HCT116 (cell line): ENCODE results near the gene TRPM8. TPM values are rescaled to one million over a fixed set of nuclear protein-coding genes. Genes with fewer than 3 reads are reported as not detected.

Source experiments
- ATAC-seq: fragments of 200-7000 bp; cut with Tn5 transposase; 2 replicates; pipeline ENCODE4 v1.9.1; 2020; ENCODE audit warnings: mild to moderate bottlenecking, moderate library complexity
- BruUV-seq: library from RNA; stranded (reverse); fragments of 400-500 nt; replicated peaks from 2 replicates; lab custom pipeline; 2021; lab: Mats Ljungman, UMichigan
- CTCF ChIA-PET: fragments of 300-600 bp; sonication (Branson Sonifier 250); formaldehyde crosslinking; loops from one replicate; lab custom pipeline; 2021; ENCODE audit warnings: antibody characterized with exemption; lab: Charles Lee
- POLR2A ChIA-PET: fragments of 300-600, 350-600 bp; sonication (Branson Sonifier 250); formaldehyde crosslinking; loops from one replicate; lab custom pipeline; 2021; ENCODE audit warnings: antibody characterized with exemption; lab: Charles Lee
- RAD21 ChIA-PET, 2 experiments: fragments of 300-600 bp; sonication (Branson Sonifier 250); formaldehyde crosslinking; loops; one replicate each; lab custom pipeline; 2023; ENCODE audit warnings: low total read pairs in 2 of 2; ENCODE audit not compliant: uncharacterized antibody in 2 of 2, unreplicated experiment in 2 of 2, low non-redundant PET in 1 of 2; lab: Charles Lee
- DNase-seq: peaks from one replicate; pipeline ENCODE4 v3.0.0-alpha.2; 2010; ENCODE audit warnings: low read depth, low spot score
- H2AFZ ChIP-seq: fragments of 200-600 bp; shearing (Covaris generic), sonication (generic); 2 replicates; pipeline ENCODE4 v1.6.1; 2017; ENCODE audit warnings: low read depth, mixed run types, mixed read lengths, antibody characterized with exemption, low read length; ENCODE audit not compliant: poor library complexity, severe bottlenecking
- H3K27ac ChIP-seq: 2 replicates; pipeline ENCODE4 v1.5.1; 2012; ENCODE audit warnings: low read depth, low read length
- H3K27me3 ChIP-seq: fragments of 200-600 bp; sonication (generic); 2 replicates; pipeline ENCODE4 v1.6.1; 2016; ENCODE audit warnings: mixed run types, low read length, mixed read lengths; ENCODE audit not compliant: insufficient read depth
- H3K36me3 ChIP-seq, 2 experiments: fragments of 200-500 bp in 1 of 2; fragments of 200-600 bp in 1 of 2; sonication (Bioruptor generic) in 1 of 2; sonication (generic) in 1 of 2; 2 replicates each; pipeline versions ENCODE4 v1.5.1 to v1.6.1; 2014 to 2016; ENCODE audit warnings: low read length in 2 of 2, inconsistent platforms in 1 of 2, mixed read lengths in 1 of 2, mixed run types in 1 of 2; ENCODE audit not compliant: insufficient read depth in 2 of 2, control insufficient read depth in 1 of 2
- H3K4me1 ChIP-seq, 2 experiments: fragments of 200-600 bp in 1 of 2; sonication (generic) in 1 of 2; 2 replicates each; pipeline versions ENCODE4 v1.5.1 to v1.6.1; 2012 to 2017; ENCODE audit warnings: low read length in 2 of 2, inconsistent platforms in 1 of 2, mild to moderate bottlenecking in 1 of 2, mixed read lengths in 1 of 2, mixed run types in 1 of 2, moderate library complexity in 1 of 2; ENCODE audit not compliant: insufficient read depth in 2 of 2, control insufficient read depth in 1 of 2
- H3K4me2 ChIP-seq: fragments of 200-600 bp; sonication (generic); 2 replicates; pipeline ENCODE4 v1.6.1; 2017; ENCODE audit warnings: mixed run types, low read length, mixed read lengths
- H3K4me3 ChIP-seq, 2 experiments: fragments of 200-600 bp in 1 of 2; sonication (generic) in 1 of 2; replicated peaks in 1 of 2; 2 replicates each; pipeline ENCODE4 v1.5.1; 2011 to 2016; ENCODE audit warnings: low read length in 2 of 2, control low read depth in 1 of 2, low read depth in 1 of 2, mild to moderate bottlenecking in 1 of 2, mixed read lengths in 1 of 2, mixed run types in 1 of 2
- H3K79me2 ChIP-seq: fragments of 200-600 bp; sonication (generic); 2 replicates; pipeline ENCODE4 v1.6.1; 2017; ENCODE audit warnings: mild to moderate bottlenecking, mixed run types, low read length, moderate library complexity, mixed read lengths; ENCODE audit not compliant: insufficient read depth
- H3K9ac ChIP-seq: fragments of 200-600 bp; sonication (generic); 2 replicates; pipeline ENCODE4 v1.6.1; 2016; ENCODE audit warnings: low read length, mixed read lengths
- H3K9me2 ChIP-seq: fragments of 200-600 bp; sonication (generic), shearing (Covaris generic); 2 replicates; pipeline ENCODE4 v1.6.1; 2017; ENCODE audit warnings: mixed run types, mild to moderate bottlenecking, moderate library complexity; ENCODE audit not compliant: insufficient read depth
- H3K9me3 ChIP-seq, 2 experiments: fragments of 200-500 bp in 1 of 2; fragments of 200-600 bp in 1 of 2; sonication (Bioruptor generic) in 1 of 2; sonication (generic) in 1 of 2; 2 replicates each; pipeline ENCODE4 v1.6.1; 2014 to 2017; ENCODE audit warnings: low read length in 2 of 2, mixed read lengths in 2 of 2, inconsistent platforms in 1 of 2, low read depth in 1 of 2, mild to moderate bottlenecking in 1 of 2, mixed run types in 1 of 2, moderate library complexity in 1 of 2; ENCODE audit not compliant: control insufficient read depth in 1 of 2, insufficient read depth in 1 of 2
- H4K20me1 ChIP-seq: fragments of 200-600 bp; sonication (generic), shearing (Covaris generic); 2 replicates; pipeline ENCODE4 v1.6.1; 2017; ENCODE audit warnings: mixed run types, mild to moderate bottlenecking, moderate library complexity; ENCODE audit not compliant: insufficient read depth
- CEBPB ChIP-seq: IDR thresholded peaks from 2 replicates; pipeline ENCODE4 v1.6.1; 2012; ENCODE audit warnings: low read depth
- EGR1 ChIP-seq: IDR thresholded peaks from 2 replicates; pipeline ENCODE4 v1.6.1; 2012; ENCODE audit warnings: low read depth
- ELF1 ChIP-seq: IDR thresholded peaks from 2 replicates; pipeline ENCODE4 v1.6.1; 2012; ENCODE audit warnings: low read depth, borderline replicate concordance
- EZH2 ChIP-seq: fragments of 200-600 bp; sonication (generic); IDR thresholded peaks from 2 replicates; pipeline ENCODE4 v1.6.1; 2017; ENCODE audit warnings: antibody characterized with exemption, mixed run types
- EZH2phosphoT487 ChIP-seq: fragments of 200-600 bp; IDR thresholded peaks from 2 replicates; pipeline ENCODE4 v1.6.1; 2018; ENCODE audit warnings: antibody characterized with exemption, borderline replicate concordance
- JUND ChIP-seq: IDR thresholded peaks from 2 replicates; pipeline ENCODE4 v1.6.1; 2012
- POLR2A ChIP-seq: IDR thresholded peaks from 2 replicates; pipeline ENCODE4 v1.7.0; 2011; ENCODE audit warnings: borderline replicate concordance; ENCODE audit not compliant: insufficient read depth, insufficient read length; ENCODE audit errors: extremely low read depth
- POLR2AphosphoS5 ChIP-seq: IDR thresholded peaks from 2 replicates; pipeline ENCODE4 v1.6.1; 2011; ENCODE audit warnings: mild to moderate bottlenecking, low read depth, low read length, moderate library complexity
- RAD21 ChIP-seq: IDR thresholded peaks from 2 replicates; pipeline ENCODE4 v1.6.1; 2012; ENCODE audit warnings: low read depth, mild to moderate bottlenecking
- SIN3A ChIP-seq: IDR thresholded peaks from 2 replicates; pipeline ENCODE4 v1.6.1; 2012; ENCODE audit warnings: low read depth
- SP1 ChIP-seq: IDR thresholded peaks from 2 replicates; pipeline ENCODE4 v1.6.1; 2012; ENCODE audit warnings: low read depth
- TCF7L2 ChIP-seq: IDR thresholded peaks from 2 replicates; pipeline ENCODE4 v1.7.0; 2011; ENCODE audit warnings: borderline replicate concordance, inconsistent platforms; ENCODE audit not compliant: insufficient read depth, insufficient read length; ENCODE audit errors: extremely low read depth
- YY1 ChIP-seq: IDR thresholded peaks from 2 replicates; pipeline ENCODE4 v1.6.1; 2011; ENCODE audit warnings: low read length, low read depth, moderate library complexity, mild to moderate bottlenecking; ENCODE audit not compliant: insufficient replicate concordance; ENCODE audit errors: extremely low read depth
- ZFX ChIP-seq: fragments of 450-650 bp; IDR thresholded peaks from 2 replicates; pipeline ENCODE4 v1.6.1; 2017
- ZNF274 ChIP-seq: fragments of 200-500 bp; sonication (Bioruptor generic); IDR thresholded peaks from 2 replicates; pipeline ENCODE4 v1.6.1; 2014; ENCODE audit warnings: mild to moderate bottlenecking, low read depth, low read length, inconsistent platforms
- intact Hi-C: fragments of 100-400 bp; cut with micrococcal nuclease; formaldehyde crosslinking; loops from 2 replicates; pipeline ENCODE4 v1.10.0; 2022
- total RNA-seq: library from RNA; stranded (reverse); gene quantifications from one replicate; pipeline ENCODE4 v1.2.1, GENCODE V29; 2021; ENCODE audit not compliant: unreplicated experiment
- TF ChIP-seq, protein P1 (sequence below): IDR thresholded peaks from 2 replicates; pipeline ENCODE4 v1.6.1; 2012
- TF ChIP-seq, protein P2 (sequence below), 3 experiments: fragments of 200-600 bp in 1 of 3; sonication (generic) in 1 of 3; IDR thresholded peaks in 2 of 3; conservative IDR thresholded peaks in 1 of 3; 2 replicates each; pipeline ENCODE4 v1.5.1; 2012 to 2017; ENCODE audit warnings: low read depth in 2 of 3, low read length in 2 of 3, antibody characterized with exemption in 1 of 3, borderline replicate concordance in 1 of 3, control low read depth in 1 of 3, mild to moderate bottlenecking in 1 of 3, mixed read lengths in 1 of 3, mixed run types in 1 of 3, moderate library complexity in 1 of 3; ENCODE audit not compliant: insufficient read depth in 1 of 3
- TF ChIP-seq, protein P3 (sequence below): IDR thresholded peaks from 2 replicates; pipeline ENCODE4 v1.6.1; 2012; ENCODE audit warnings: low read depth
- TF ChIP-seq, protein P4 (sequence below): IDR thresholded peaks from 2 replicates; pipeline ENCODE4 v1.6.1; 2012

Gene TRPM8
- total RNA-seq, 1 experiment from 2014 or later, result 0.39 TPM

DNA sequence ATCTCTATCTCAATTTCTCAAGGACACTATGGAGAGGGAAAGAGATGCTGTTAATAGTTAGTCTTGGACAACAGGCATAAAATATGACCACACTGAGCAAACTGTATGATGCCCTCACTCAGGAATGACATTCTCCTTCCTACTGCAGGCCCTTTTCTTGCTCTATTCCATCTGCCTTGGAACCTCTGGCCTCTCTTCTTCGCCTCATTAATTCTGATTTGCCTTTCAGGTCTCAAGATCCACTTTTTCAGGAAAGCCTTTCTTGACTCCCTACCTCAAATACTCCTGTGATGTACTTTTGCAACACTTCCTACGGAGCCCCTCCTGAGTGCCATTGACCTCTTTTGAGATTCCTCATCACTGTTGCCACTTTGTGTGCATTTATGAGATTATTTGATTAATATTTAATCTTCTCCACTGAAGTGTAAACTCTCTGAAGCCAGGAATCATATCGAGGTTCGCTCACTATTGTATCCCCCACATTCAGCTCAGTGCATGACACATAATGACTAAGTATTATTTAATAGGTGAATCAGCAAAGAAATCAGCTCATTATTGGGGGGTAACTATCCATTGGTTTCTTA, 112.1 kb downstream of the TRPM8 start:
- ChIA-PET CTCF (no interaction called here), POLR2A (no interaction called here), RAD21 (no interaction called here)
- no peak overlapping the region for H2AFZ ChIP-seq
- H3K9me2 ChIP-seq, result no peaks in the 10 kb centered on the region
- H3K9me3 ChIP-seq, result no peaks in the 10 kb centered on the region
- no peak overlapping the region for H3K4me3 ChIP-seq
- H3K27ac ChIP-seq, result no peak overlapping the region
- H3K36me3 ChIP-seq, result no peaks in the 10 kb centered on the region; a peak in 1 of 4 replicates
- no peak overlapping the region for H3K9ac ChIP-seq
- no peak for DNase-seq
- no peaks in the 10 kb centered on the region for H4K20me1 ChIP-seq
- H3K4me2 ChIP-seq, result no peak overlapping the region
- TF ChIP-seq, protein P1, sequence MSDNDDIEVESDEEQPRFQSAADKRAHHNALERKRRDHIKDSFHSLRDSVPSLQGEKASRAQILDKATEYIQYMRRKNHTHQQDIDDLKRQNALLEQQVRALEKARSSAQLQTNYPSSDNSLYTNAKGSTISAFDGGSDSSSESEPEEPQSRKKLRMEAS, result no peak
- TF ChIP-seq ZFX, result no peak
- TF ChIP-seq, protein P2, sequence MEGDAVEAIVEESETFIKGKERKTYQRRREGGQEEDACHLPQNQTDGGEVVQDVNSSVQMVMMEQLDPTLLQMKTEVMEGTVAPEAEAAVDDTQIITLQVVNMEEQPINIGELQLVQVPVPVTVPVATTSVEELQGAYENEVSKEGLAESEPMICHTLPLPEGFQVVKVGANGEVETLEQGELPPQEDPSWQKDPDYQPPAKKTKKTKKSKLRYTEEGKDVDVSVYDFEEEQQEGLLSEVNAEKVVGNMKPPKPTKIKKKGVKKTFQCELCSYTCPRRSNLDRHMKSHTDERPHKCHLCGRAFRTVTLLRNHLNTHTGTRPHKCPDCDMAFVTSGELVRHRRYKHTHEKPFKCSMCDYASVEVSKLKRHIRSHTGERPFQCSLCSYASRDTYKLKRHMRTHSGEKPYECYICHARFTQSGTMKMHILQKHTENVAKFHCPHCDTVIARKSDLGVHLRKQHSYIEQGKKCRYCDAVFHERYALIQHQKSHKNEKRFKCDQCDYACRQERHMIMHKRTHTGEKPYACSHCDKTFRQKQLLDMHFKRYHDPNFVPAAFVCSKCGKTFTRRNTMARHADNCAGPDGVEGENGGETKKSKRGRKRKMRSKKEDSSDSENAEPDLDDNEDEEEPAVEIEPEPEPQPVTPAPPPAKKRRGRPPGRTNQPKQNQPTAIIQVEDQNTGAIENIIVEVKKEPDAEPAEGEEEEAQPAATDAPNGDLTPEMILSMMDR (IDR thresholded peaks at IDR 0.05 in 2 of 3, conservative IDR thresholded peaks at IDR 0.05 in 1 of 3; ENCODE audit: borderline replicate concordance in 1 of 3, insufficient read depth in 1 of 3, low read depth in 2 of 3, low read length in 2 of 3), result no peak
- TF ChIP-seq, protein P3, sequence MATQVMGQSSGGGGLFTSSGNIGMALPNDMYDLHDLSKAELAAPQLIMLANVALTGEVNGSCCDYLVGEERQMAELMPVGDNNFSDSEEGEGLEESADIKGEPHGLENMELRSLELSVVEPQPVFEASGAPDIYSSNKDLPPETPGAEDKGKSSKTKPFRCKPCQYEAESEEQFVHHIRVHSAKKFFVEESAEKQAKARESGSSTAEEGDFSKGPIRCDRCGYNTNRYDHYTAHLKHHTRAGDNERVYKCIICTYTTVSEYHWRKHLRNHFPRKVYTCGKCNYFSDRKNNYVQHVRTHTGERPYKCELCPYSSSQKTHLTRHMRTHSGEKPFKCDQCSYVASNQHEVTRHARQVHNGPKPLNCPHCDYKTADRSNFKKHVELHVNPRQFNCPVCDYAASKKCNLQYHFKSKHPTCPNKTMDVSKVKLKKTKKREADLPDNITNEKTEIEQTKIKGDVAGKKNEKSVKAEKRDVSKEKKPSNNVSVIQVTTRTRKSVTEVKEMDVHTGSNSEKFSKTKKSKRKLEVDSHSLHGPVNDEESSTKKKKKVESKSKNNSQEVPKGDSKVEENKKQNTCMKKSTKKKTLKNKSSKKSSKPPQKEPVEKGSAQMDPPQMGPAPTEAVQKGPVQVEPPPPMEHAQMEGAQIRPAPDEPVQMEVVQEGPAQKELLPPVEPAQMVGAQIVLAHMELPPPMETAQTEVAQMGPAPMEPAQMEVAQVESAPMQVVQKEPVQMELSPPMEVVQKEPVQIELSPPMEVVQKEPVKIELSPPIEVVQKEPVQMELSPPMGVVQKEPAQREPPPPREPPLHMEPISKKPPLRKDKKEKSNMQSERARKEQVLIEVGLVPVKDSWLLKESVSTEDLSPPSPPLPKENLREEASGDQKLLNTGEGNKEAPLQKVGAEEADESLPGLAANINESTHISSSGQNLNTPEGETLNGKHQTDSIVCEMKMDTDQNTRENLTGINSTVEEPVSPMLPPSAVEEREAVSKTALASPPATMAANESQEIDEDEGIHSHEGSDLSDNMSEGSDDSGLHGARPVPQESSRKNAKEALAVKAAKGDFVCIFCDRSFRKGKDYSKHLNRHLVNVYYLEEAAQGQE, result no peak
- TF ChIP-seq EZH2, result no peak
- no peak for TF ChIP-seq EGR1
- TF ChIP-seq SP1, result no peak
- TF ChIP-seq EZH2phosphoT487, result no peak
- no peak for TF ChIP-seq RAD21
- TF ChIP-seq CEBPB, result no peak
- TF ChIP-seq TCF7L2, result no peak
- no peak for TF ChIP-seq YY1
- TF ChIP-seq, protein P4, sequence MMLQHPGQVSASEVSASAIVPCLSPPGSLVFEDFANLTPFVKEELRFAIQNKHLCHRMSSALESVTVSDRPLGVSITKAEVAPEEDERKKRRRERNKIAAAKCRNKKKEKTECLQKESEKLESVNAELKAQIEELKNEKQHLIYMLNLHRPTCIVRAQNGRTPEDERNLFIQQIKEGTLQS, result no peak
- TF ChIP-seq POLR2AphosphoS5, result no peak
- TF ChIP-seq POLR2A, result no peak
- no peak for TF ChIP-seq SIN3A
- TF ChIP-seq ELF1, result no peak
- no peak for TF ChIP-seq JUND
- no peak for TF ChIP-seq ZNF274
- BruUV-seq, result no TSS peak
- intact Hi-C loops, result no loop called here
- H3K79me2 ChIP-seq, result no peaks in the 10 kb centered on the region
- peaks cover 0 to 12% of the 10 kb centered on the region in 2 experiments; a peak in 1 of 4 replicates for H3K4me1 ChIP-seq
- ATAC-seq, result no peak
- no peaks in the 10 kb centered on the region for H3K27me3 ChIP-seq
